ENCODE data around the gene AFM. TPM values are rescaled to one million over a fixed set of nuclear protein-coding genes. Genes with fewer than 3 reads are reported as not detected.

The AFM gene
- polyA plus RNA-seq, 1 donor from 2014 or later = not detected

DNA sequence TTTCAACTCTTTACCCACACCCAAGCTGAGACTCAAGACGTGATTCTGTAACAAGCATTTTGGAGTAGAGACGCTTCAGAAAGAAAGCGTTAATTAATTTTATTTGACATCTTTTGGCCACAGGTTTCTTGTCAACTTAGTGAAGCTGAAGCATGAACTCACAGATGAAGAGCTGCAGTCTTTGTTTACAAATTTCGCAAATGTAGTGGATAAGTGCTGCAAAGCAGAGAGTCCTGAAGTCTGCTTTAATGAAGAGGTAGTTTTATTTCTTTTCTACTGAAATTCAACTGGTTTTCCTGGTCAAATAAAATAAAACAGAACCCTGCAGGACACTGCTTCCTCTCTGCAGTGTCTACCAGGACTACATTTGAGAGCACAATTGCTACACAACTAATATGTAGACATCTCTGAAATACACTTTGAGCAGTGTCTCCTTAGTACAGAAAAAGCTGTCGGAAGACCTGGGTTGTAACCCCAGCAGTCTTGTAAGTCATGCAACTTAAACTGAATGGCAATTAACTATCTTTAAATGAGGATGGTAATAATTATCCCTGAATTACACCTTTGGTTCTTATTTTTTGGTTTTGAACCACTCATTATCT, 20.2 kb downstream of the AFM start:
- H2AFZ ChIP-seq (ENCODE audit: low read depth, low read length) = no peak overlapping the region
- H3K4me3 ChIP-seq (ENCODE audit: low read length) = no peak overlapping the region
- no peak overlapping the region for H3K27ac ChIP-seq (ENCODE audit: low read length)
- H3K36me3 ChIP-seq (ENCODE audit: insufficient read depth, low read length) = no peaks in the 10 kb centered on the region
- no peak overlapping the region for H3K4me2 ChIP-seq (ENCODE audit: low read length)
- H3K27me3 ChIP-seq (ENCODE audit: insufficient read depth, low read depth, low read length) = no peaks in the 10 kb centered on the region
- no peaks in the 10 kb centered on the region for H3K79me2 ChIP-seq (replicated peaks; ENCODE audit: insufficient read depth, low read length)
- no peaks in the 10 kb centered on the region for H3F3A ChIP-seq (ENCODE audit: insufficient read depth, low read length, poor library complexity, severe bottlenecking)
- H3K9ac ChIP-seq (ENCODE audit: low read length) = no peak overlapping the region
- no peaks in the 10 kb centered on the region for H3K9me2 ChIP-seq (ENCODE audit: insufficient read depth, low read length)
- TF ChIP-seq RAD21 (conservative IDR thresholded peaks at IDR 0.05) (no peak), TAF1 (IDR thresholded peaks at IDR 0.05; ENCODE audit: low read depth) (no peak), SMC3 (conservative IDR thresholded peaks at IDR 0.05; ENCODE audit: poor library complexity) (no peak)
- no peaks in the 10 kb centered on the region for H4K20me1 ChIP-seq (ENCODE audit: insufficient read depth)
- no peaks in the 10 kb centered on the region for H3K9me3 ChIP-seq (ENCODE audit: low read length)

DNA sequence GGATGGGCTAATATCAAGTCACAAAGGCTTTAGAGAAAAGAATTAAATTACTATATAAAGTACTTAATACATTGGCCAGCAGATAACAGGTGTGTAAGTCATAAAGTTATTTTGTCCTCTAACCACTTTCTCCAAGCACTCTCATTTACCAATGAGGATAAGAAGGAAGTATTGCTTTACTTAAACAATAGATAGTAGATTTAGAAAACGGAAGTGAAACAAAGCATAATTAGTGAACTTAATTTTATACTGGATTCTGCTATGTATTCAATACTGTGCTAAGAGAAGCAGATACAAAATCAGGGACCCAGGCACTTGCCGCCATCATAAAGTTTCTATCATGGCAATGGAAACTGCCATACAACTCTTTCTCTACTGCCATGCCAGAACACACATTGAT, 24.0 kb downstream of the AFM start:
- Histone ChIP-seq H3K9me3 (ENCODE audit: low read length) (no peaks in the 10 kb centered on the region), H4K20me1 (ENCODE audit: insufficient read depth) (no peaks in the 10 kb centered on the region), H3K9me2 (ENCODE audit: insufficient read depth, low read length) (no peaks in the 10 kb centered on the region), H3K9ac (ENCODE audit: low read length) (no peak overlapping the region), H3K4me2 (ENCODE audit: low read length) (no peak overlapping the region), H3K27me3 (ENCODE audit: insufficient read depth, low read depth, low read length) (no peaks in the 10 kb centered on the region), H3K36me3 (ENCODE audit: insufficient read depth, low read length) (no peaks in the 10 kb centered on the region), H3K27ac (ENCODE audit: low read length) (no peak overlapping the region), H3F3A (ENCODE audit: insufficient read depth, low read length, poor library complexity, severe bottlenecking) (no peaks in the 10 kb centered on the region), H2AFZ (ENCODE audit: low read depth, low read length) (no peak overlapping the region), H3K79me2 (replicated peaks; ENCODE audit: insufficient read depth, low read length) (no peaks in the 10 kb centered on the region), H3K4me3 (ENCODE audit: low read length) (no peak overlapping the region)
- TF ChIP-seq EZH2 (IDR thresholded peaks at IDR 0.05; ENCODE audit: borderline replicate concordance, insufficient read depth, low read length, poor library complexity, severe bottlenecking) (no peak), RAD21 (conservative IDR thresholded peaks at IDR 0.05) (no peak), EP300 (conservative IDR thresholded peaks at IDR 0.05; ENCODE audit: poor library complexity, severe bottlenecking) (no peak), MXI1 (conservative IDR thresholded peaks at IDR 0.05; ENCODE audit: poor library complexity, severe bottlenecking) (no peak), SMC3 (conservative IDR thresholded peaks at IDR 0.05; ENCODE audit: poor library complexity) (no peak), POLR2AphosphoS5 (IDR thresholded peaks at IDR 0.05) (no peak), TAF1 (IDR thresholded peaks at IDR 0.05; ENCODE audit: low read depth) (no peak)
- TF ChIP-seq, protein P1, sequence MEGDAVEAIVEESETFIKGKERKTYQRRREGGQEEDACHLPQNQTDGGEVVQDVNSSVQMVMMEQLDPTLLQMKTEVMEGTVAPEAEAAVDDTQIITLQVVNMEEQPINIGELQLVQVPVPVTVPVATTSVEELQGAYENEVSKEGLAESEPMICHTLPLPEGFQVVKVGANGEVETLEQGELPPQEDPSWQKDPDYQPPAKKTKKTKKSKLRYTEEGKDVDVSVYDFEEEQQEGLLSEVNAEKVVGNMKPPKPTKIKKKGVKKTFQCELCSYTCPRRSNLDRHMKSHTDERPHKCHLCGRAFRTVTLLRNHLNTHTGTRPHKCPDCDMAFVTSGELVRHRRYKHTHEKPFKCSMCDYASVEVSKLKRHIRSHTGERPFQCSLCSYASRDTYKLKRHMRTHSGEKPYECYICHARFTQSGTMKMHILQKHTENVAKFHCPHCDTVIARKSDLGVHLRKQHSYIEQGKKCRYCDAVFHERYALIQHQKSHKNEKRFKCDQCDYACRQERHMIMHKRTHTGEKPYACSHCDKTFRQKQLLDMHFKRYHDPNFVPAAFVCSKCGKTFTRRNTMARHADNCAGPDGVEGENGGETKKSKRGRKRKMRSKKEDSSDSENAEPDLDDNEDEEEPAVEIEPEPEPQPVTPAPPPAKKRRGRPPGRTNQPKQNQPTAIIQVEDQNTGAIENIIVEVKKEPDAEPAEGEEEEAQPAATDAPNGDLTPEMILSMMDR (IDR thresholded peaks at IDR 0.05; ENCODE audit: poor library complexity, severe bottlenecking) = no peak
- TF ChIP-seq, protein P2, sequence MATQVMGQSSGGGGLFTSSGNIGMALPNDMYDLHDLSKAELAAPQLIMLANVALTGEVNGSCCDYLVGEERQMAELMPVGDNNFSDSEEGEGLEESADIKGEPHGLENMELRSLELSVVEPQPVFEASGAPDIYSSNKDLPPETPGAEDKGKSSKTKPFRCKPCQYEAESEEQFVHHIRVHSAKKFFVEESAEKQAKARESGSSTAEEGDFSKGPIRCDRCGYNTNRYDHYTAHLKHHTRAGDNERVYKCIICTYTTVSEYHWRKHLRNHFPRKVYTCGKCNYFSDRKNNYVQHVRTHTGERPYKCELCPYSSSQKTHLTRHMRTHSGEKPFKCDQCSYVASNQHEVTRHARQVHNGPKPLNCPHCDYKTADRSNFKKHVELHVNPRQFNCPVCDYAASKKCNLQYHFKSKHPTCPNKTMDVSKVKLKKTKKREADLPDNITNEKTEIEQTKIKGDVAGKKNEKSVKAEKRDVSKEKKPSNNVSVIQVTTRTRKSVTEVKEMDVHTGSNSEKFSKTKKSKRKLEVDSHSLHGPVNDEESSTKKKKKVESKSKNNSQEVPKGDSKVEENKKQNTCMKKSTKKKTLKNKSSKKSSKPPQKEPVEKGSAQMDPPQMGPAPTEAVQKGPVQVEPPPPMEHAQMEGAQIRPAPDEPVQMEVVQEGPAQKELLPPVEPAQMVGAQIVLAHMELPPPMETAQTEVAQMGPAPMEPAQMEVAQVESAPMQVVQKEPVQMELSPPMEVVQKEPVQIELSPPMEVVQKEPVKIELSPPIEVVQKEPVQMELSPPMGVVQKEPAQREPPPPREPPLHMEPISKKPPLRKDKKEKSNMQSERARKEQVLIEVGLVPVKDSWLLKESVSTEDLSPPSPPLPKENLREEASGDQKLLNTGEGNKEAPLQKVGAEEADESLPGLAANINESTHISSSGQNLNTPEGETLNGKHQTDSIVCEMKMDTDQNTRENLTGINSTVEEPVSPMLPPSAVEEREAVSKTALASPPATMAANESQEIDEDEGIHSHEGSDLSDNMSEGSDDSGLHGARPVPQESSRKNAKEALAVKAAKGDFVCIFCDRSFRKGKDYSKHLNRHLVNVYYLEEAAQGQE (IDR thresholded peaks at IDR 0.05; ENCODE audit: borderline replicate concordance) = no peak
